ENCODE results near the gene CD101. TPM values are rescaled to one million over a fixed set of nuclear protein-coding genes. Genes with fewer than 3 reads are reported as not detected.

The CD101 gene
- total RNA-seq, 1 experiment from 2014 or later: 1.8 TPM

DNA sequence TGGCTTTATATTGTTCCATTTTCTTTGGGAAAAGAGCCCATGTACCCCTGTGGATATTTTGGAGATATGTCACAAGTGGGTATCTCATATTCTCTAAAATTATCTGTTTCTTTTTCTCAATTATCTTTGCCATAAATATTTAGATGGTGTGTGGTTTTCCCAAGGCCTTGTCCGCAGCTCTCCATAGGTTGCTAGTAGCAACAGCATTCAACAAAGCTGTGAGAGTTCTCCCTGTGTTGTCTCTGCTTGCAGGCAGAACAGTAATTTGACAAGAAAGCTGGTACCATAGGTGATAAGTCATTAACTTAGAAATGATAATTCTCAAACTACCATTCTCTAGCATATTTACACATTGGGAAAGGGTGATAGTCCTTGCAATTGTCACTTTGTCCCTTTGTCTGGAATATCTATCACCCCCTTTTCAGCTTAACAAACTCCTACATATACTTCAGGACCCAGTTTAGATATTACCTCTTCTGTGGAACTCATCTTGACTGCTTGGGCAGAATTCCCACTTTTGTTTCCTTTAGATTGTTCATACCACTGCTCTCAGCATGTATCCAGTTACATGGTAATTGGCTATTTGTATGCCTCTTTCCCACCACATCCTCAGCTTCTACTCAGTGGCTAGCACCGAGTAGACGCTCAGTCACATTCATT, 8.9 kb downstream of the CD101 start:
- no peak overlapping the region for H3K18ac ChIP-seq (ENCODE audit: insufficient read length, low read depth, low read length)
- H3K4me2 ChIP-seq (ENCODE audit: insufficient read depth, insufficient read length, low read length): no peak overlapping the region
- H3K14ac ChIP-seq (ENCODE audit: insufficient read depth, low read length): no peak overlapping the region
- no peaks in the 10 kb centered on the region for H3K23me2 ChIP-seq (ENCODE audit: insufficient read length, low read depth, low read length, poor library complexity, severe bottlenecking)
- H3K4ac ChIP-seq (ENCODE audit: low read depth, low read length): no peak overlapping the region
- no peak overlapping the region for H2BK12ac ChIP-seq (ENCODE audit: insufficient read length, low read depth, low read length)
- WGBS (ENCODE audit: extremely low coverage, insufficient read length, low lambda C conversion rate): no CpG with 5 or more reads among the region's 3 CpGs
- H3K27ac ChIP-seq (ENCODE audit: insufficient read length, low read depth, low read length): no peak overlapping the region
- H3K9me3 ChIP-seq (ENCODE audit: control insufficient read depth, low read depth, low read length): no peaks in the 10 kb centered on the region
- no peak overlapping the region for H2BK120ac ChIP-seq (ENCODE audit: low read depth, low read length, poor library complexity, severe bottlenecking)
- H3K4me1 Mint-ChIP-seq: peaks cover 10 to 26% of the 10 kb centered on the region in 2 experiments
- no peaks in the 10 kb centered on the region for H3K79me1 ChIP-seq (ENCODE audit: insufficient read depth, low read depth, low read length, poor library complexity, severe bottlenecking)
- H2BK5ac ChIP-seq (ENCODE audit: insufficient read length, low read length): no peak overlapping the region
- no peak overlapping the region for H2BK20ac ChIP-seq (ENCODE audit: low read depth, low read length, poor library complexity, severe bottlenecking)
- no peak overlapping the region for H3K9ac ChIP-seq (ENCODE audit: extremely low read depth, insufficient read length, low read length)
- H4K8ac ChIP-seq (replicated peaks; ENCODE audit: insufficient read length, low read depth, low read length): no peak overlapping the region
- H4K20me1 ChIP-seq (ENCODE audit: control insufficient read depth, insufficient read depth, insufficient read length): no peaks in the 10 kb centered on the region
- H3K23ac ChIP-seq (ENCODE audit: insufficient read length, low read depth, low read length): no peak overlapping the region
- H3K79me2 ChIP-seq (ENCODE audit: insufficient read depth, low read length): no peaks in the 10 kb centered on the region
- H3K36me3 Mint-ChIP-seq (ENCODE audit: insufficient read depth in 1 of 3, low read depth in 3 of 3): no peaks in the 10 kb centered on the region
- no peak overlapping the region for H2AFZ ChIP-seq (ENCODE audit: low read length)
- no peak for DNase-seq
- H4K5ac ChIP-seq (ENCODE audit: insufficient read length, low read depth, low read length): no peak overlapping the region
- H3K27me3 ChIP-seq (ENCODE audit: insufficient read depth, low read length): no peaks in the 10 kb centered on the region
- H2AK5ac ChIP-seq (ENCODE audit: insufficient read length, low read length): no peak overlapping the region
- H3K4me1 ChIP-seq (ENCODE audit: insufficient read depth, low read length): peaks cover 7% of the 10 kb centered on the region; the same call in 1 of the 2 replicates
- no peak overlapping the region for H2BK15ac ChIP-seq (ENCODE audit: low read depth, low read length)
- TF ChIP-seq, protein P1, sequence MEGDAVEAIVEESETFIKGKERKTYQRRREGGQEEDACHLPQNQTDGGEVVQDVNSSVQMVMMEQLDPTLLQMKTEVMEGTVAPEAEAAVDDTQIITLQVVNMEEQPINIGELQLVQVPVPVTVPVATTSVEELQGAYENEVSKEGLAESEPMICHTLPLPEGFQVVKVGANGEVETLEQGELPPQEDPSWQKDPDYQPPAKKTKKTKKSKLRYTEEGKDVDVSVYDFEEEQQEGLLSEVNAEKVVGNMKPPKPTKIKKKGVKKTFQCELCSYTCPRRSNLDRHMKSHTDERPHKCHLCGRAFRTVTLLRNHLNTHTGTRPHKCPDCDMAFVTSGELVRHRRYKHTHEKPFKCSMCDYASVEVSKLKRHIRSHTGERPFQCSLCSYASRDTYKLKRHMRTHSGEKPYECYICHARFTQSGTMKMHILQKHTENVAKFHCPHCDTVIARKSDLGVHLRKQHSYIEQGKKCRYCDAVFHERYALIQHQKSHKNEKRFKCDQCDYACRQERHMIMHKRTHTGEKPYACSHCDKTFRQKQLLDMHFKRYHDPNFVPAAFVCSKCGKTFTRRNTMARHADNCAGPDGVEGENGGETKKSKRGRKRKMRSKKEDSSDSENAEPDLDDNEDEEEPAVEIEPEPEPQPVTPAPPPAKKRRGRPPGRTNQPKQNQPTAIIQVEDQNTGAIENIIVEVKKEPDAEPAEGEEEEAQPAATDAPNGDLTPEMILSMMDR (conservative IDR thresholded peaks at IDR 0.05): no peak
- no peak overlapping the region for H3K4me3 Mint-ChIP-seq
- H3K27me3 Mint-ChIP-seq (ENCODE audit: low read depth): no peaks in the 10 kb centered on the region
- H4K91ac ChIP-seq (ENCODE audit: insufficient read length, low read depth, low read length): no peak overlapping the region
- no peak overlapping the region for H3K56ac ChIP-seq (ENCODE audit: insufficient read length, low read depth, low read length)
- no peak overlapping the region for H3T11ph ChIP-seq (ENCODE audit: low read length)
- no peaks in the 10 kb centered on the region for H3K9me3 Mint-ChIP-seq
- H3K27ac Mint-ChIP-seq: no peak overlapping the region

Measured in H9 (cell line).